NCI-H748 (cell line): Measurements from ENCODE around the gene SPNS1.

Experiments used
- DNase-seq: peaks from one replicate; lab custom pipeline; 2025; ENCODE audit not compliant: unreplicated experiment; lab: John Stamatoyannopoulos, UW

SPNS1 gene

DNA sequence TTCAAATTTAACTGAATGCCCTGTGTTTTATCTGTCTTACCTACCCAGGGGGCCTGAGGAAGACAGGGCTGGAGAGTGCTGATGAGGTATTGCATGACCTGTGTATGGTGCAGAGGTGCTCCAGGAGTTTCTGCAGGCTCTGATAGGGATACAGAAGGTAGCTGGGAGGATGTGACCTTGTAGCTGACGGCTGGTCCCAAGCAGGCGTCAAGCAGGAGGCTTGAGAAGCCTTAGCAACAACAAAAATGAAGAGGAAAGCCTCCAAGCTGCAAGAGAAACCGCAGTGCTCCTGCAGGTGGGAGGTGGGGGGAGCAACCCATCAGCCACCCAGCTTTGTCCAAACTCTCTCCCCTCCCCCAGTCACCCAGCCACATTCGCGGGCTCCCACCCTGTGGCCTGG lies 50.6 kb downstream of the SPNS1 start:
- no peak for DNase-seq

DNA sequence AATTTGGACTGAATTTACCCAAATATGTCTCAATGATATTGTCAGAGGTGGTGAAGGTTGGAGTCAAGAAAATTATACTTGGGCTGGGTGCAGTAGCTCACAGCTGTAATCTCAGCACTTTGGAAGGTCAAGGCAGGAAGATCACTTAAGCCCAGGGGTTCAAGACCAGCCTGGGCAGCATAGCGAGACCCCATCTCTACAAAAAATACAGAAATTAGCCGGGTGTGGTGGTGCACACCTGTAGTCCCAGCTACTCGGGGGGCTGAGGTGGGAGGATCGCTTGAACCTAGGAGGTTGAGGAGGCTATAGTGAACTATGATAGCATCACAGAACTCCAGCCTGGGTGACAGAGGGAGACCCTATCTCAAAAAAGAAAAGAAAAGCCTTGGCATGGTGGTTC lies 51.2 kb downstream of the SPNS1 start:
- no peak for DNase-seq

DNA sequence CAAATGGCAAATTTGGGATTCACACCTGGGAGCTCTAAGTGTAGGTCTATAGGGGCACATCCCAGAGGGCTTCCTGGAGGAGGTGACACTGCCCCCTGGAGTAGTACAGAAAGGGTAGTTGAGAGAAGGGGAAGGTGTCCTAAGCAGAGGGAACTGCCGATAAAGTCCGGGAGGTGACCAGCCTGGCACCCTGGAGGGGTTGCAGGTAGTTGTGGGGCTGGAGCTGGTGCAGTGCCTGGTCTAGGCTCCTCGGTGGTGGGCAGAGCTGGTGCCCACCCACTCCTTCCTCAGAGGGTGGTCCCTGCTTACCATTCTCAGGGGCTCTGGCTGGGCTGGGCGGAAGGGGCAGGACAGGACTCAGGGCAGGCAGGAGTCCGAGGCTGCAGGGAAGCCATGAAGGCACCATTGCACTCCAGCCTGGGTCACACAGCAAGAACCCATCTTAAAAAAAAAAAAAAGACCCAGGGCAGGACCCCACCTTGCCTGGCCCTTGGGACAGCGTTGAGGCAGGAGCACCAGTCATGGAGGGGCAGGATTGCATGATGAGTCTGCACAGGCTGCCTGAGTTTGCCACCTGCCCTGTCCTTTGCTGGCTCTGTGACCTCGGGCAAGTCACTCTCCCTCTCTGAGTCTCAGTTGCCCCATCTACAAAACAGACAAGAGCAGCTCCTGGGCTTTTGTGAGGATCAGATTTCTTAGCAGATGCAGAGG lies 54.0 kb downstream of the SPNS1 start:
- no peak for DNase-seq

DNA sequence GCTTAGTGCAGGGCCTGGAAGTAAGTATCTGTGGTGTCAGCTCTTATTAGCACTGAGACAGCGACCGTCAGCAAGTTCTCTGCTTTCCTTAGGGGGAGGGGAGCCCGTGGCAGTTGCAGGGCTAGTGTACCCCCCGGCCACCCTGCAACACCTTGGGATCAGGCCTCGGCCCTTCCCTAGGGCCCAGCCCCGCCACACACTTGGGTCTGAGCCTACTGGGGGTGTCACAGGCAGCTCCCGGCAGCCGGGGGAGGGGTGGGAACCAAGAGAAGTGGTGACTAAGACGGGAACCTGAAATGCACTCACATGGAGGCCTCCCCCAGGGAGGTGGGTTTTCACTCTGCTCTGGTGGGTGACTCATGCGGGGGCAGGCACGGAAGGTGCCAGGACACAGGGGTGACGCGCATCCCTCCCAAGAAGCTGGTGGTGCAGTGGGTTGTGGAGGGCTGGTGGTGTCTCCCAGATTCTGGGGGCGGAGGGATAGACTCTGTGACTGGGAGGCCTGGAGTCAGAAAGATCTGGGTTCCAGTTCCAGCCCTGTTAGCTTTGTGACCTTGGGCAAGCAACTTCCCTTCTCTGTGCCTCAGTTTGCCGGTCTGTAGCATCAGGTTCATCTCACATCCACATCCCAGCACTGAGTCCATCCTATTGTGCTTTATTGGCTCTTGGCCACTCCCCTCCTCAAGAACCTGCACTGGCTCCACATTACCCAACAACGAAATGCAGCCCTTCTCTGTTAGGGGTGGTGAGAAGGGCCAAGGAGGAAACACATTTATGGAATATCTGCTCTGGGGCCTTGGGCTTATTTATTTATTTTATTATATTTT lies 54.8 kb downstream of the SPNS1 start:
- no peak for DNase-seq

DNA sequence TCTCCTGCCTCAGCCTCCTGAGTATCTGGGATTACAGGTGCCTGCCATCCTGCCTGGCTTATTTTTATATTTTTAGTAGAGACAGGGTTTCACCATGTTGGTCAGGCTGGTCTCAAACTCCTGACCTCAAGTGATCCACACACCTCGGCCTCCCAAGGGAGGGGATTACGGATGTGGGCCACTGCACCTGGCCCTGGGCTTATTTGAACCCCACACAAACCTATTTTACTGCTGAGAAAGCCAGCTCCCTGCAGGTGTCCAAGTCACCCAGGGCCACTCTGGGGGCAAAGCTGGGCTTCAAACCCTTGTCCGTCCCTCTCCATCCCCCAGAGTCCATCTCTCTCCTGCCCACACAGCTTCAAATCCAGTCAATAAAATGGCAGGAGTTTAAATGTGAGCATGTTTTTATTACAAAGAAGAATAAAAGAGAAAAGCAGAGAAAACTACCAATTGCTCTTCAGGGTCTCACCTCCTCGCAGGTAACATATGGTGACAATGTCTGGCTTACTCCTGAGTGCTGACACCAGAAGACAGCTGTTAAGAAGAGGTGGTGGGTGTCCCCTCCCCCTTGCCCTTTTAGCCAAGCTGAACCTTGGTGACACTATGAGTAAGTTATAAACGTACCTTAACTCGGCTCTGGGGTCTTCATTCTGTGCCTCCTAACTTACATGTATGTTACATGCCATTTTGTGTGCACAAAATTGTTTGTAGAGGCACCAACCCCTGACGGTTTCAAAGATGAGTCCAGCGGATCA lies 55.7 kb downstream of the SPNS1 start:
- DNase-seq: no peak
